ENCODE measurements around the gene DBN1.

DNA sequence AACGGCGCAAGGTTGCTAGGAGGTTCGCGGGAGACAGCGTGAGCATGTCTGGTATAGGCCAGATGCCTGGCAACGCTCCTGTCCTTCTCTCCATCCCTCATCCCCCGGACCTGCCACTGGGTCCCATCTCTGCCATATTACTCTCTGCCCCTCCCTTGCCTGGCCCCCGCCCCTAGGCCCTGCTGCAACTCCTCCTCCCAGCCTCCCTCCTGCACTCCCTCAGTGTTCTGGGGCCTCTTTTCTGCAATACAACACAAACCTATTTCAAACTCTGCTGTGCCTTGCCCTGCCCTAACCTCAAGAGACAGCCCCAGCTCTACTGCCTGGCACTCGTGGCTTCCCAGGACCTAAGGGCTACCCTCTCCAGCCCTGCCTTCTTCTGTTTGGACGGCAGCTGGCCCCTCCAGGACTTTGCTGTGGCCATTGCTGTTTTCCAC lies 8.9 kb upstream of the DBN1 start:
- TF ChIP-seq, protein P1, sequence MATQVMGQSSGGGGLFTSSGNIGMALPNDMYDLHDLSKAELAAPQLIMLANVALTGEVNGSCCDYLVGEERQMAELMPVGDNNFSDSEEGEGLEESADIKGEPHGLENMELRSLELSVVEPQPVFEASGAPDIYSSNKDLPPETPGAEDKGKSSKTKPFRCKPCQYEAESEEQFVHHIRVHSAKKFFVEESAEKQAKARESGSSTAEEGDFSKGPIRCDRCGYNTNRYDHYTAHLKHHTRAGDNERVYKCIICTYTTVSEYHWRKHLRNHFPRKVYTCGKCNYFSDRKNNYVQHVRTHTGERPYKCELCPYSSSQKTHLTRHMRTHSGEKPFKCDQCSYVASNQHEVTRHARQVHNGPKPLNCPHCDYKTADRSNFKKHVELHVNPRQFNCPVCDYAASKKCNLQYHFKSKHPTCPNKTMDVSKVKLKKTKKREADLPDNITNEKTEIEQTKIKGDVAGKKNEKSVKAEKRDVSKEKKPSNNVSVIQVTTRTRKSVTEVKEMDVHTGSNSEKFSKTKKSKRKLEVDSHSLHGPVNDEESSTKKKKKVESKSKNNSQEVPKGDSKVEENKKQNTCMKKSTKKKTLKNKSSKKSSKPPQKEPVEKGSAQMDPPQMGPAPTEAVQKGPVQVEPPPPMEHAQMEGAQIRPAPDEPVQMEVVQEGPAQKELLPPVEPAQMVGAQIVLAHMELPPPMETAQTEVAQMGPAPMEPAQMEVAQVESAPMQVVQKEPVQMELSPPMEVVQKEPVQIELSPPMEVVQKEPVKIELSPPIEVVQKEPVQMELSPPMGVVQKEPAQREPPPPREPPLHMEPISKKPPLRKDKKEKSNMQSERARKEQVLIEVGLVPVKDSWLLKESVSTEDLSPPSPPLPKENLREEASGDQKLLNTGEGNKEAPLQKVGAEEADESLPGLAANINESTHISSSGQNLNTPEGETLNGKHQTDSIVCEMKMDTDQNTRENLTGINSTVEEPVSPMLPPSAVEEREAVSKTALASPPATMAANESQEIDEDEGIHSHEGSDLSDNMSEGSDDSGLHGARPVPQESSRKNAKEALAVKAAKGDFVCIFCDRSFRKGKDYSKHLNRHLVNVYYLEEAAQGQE (IDR thresholded peaks at IDR 0.05; ENCODE audit: insufficient read depth in 1 of 2, low read depth in 2 of 2, low read length in 2 of 2), result no peak
- TF ChIP-seq TAF1 (IDR thresholded peaks at IDR 0.05; ENCODE audit: borderline replicate concordance, insufficient read depth, low read length), result no peak
- 0 out of 2 replicates have a peak, but pooled peaks have one; percentile 35 for TF ChIP-seq POLR2AphosphoS5 (IDR thresholded peaks at IDR 0.05; ENCODE audit: low read depth, low read length)
